HL-60 (cell line): Measurements from ENCODE around the gene PTPN1.

Experiments
- DNase-seq, 2 experiments: peaks; one replicate each; pipeline ENCODE4 v3.0.0-alpha.2; 2010 to 2020; ENCODE audit warnings: low read depth in 1 of 2, low spot score in 1 of 2
- H3K27ac ChIP-seq: fragments of 250-450 bp; sonication (Bioruptor Pico); replicated peaks from 2 replicates; pipeline ENCODE4 v1.5.1; 2020; ENCODE audit warnings: mild to moderate bottlenecking, moderate library complexity
- H3K27me3 ChIP-seq: fragments of 250-450 bp; sonication (Bioruptor Pico); 2 replicates; pipeline ENCODE4 v1.5.1; 2021; ENCODE audit warnings: mild to moderate bottlenecking, moderate library complexity; ENCODE audit not compliant: insufficient read depth, poor library complexity, severe bottlenecking
- H3K4me3 ChIP-seq: replicated peaks from 2 replicates; pipeline ENCODE4 v1.5.1; 2011; ENCODE audit warnings: mild to moderate bottlenecking, control low read depth, low read length; ENCODE audit not compliant: insufficient read depth
- CTCF ChIP-seq: IDR thresholded peaks from one replicate; pipeline ENCODE4 v1.5.1; 2011; ENCODE audit warnings: low read length, control low read depth, inconsistent platforms; ENCODE audit not compliant: insufficient read depth
- GABPA ChIP-seq: IDR thresholded peaks from 2 replicates; pipeline ENCODE4 v1.6.1; 2012; ENCODE audit warnings: low read depth
- POLR2AphosphoS5 ChIP-seq: IDR thresholded peaks from 2 replicates; pipeline ENCODE4 v1.6.1; 2012; ENCODE audit warnings: low read depth
- REST ChIP-seq: IDR thresholded peaks from 2 replicates; pipeline ENCODE4 v1.6.1; 2012; ENCODE audit warnings: low read depth; ENCODE audit not compliant: insufficient replicate concordance
- SPI1 ChIP-seq: IDR thresholded peaks from 2 replicates; pipeline ENCODE4 v1.6.1; 2012; ENCODE audit warnings: low read depth, mild to moderate bottlenecking, borderline replicate concordance

Gene PTPN1

GRCh38 chr20:50558483-50558925 lies 48.3 kb downstream of the PTPN1 start:
- H3K27ac ChIP-seq: no peak overlapping the region
- H3K27me3 ChIP-seq: no peaks in the 10 kb centered on the region
- no peak overlapping the region for H3K4me3 ChIP-seq
- DNase-seq: no peak
- TF ChIP-seq CTCF: no peak
- no peak for TF ChIP-seq GABPA
- TF ChIP-seq POLR2AphosphoS5: no peak

GRCh38 chr20:50559149-50559548 lies 49.0 kb downstream of the PTPN1 start:
- H3K27ac ChIP-seq: no peak overlapping the region
- TF ChIP-seq REST (no peak), SPI1 (no peak), POLR2AphosphoS5 (no peak), CTCF (no peak), GABPA (no peak)
- H3K27me3 ChIP-seq: no peaks in the 10 kb centered on the region
- DNase-seq: no peak
- H3K4me3 ChIP-seq: no peak overlapping the region

GRCh38 chr20:50559856-50560638 lies 49.9 kb downstream of the PTPN1 start:
- no peak for DNase-seq

More at GRCh38 chr20:50559856-50560638, 49.9 kb downstream of the PTPN1 start:
- Histone ChIP-seq H3K4me3 (no peak overlapping the region), H3K27me3 (no peaks in the 10 kb centered on the region), H3K27ac (no peak overlapping the region)
- no peak for TF ChIP-seq REST
